ENCODE measurements around the gene NHEJ1.

Gene NHEJ1

GRCh38 chr2:219165058-219165911 is 4.7 kb upstream of the NHEJ1 start:
- no peak for DNase-seq

- no peak for DNase-seq
Observed at GRCh38 chr2:219163156-219163555, 2.5 kb upstream of the NHEJ1 start.

DNA sequence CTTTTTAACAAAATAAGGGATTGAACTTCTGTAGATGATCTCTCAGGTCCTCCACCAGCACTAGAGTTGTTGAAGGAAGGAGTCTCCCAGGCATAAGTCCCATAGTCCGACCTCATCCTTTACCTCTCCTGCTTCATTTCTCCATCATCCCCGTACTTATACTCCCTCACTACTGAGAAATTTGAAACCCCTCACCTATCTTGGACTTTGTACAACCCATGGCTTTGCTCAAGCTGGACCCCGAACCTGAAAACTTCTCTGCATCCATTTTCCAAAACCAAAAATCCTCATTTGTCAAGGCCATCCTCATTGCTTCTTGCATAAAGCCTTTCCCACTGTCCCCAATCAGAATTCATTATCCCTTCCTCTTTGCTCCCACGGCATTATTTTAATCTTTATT is 482 bp upstream of the NHEJ1 start:
- DNase-seq = no peak

GRCh38 chr2:219159771-219160185 is 837 bp downstream of the NHEJ1 start:
- no peak for DNase-seq

- no peak for DNase-seq
Observed at GRCh38 chr2:219158586-219158985, 2.0 kb downstream of the NHEJ1 start.

GRCh38 chr2:219158025-219158424 is 2.6 kb downstream of the NHEJ1 start:
- no peak for DNase-seq

DNA sequence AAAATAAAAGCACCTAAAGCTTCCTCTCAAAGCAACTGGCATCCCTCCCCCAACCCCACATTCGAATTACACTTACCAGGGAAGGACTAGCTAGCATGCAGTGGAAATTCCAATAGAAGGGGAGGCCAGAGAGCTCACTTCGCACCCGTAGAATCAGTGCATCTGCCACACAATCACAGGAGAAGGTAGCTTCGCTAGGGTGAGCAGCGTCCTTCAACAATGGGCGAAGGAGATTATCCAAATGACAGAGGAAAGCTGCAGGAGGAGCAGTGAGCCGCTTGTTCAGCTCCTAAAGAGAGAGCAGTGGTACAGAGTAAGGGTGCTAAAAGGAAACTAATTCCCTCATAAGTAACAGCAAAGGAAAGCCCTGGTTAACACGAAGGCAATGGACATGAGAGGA is 3.2 kb downstream of the NHEJ1 start:
- no peak for DNase-seq

GRCh38 chr2:219155054-219155644 is 5.5 kb downstream of the NHEJ1 start:
- no peak for DNase-seq

DNA sequence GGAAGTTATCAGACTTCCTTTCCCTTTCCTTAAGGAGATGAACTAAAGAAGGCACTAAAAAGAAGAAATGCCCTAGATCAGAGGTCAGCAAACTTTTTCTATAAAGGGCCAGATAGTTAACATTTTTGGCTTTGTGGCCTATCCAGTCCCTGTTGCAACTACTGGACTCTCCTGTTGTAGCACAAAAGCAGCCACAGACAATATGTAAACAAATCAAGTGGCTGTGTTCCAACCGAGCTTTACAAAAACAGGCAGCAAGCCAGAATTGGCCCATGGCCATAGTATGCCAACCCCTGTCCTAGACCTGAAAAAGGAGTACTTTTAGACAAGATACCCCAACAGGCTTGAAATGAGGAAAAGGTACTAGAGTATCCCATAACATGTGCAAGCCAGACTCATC is 10.9 kb downstream of the NHEJ1 start:
- no peak for DNase-seq

- no peak for DNase-seq
Observed at GRCh38 chr2:219142329-219142728, 18.3 kb downstream of the NHEJ1 start.

GRCh38 chr2:219140722-219141121 is 19.9 kb downstream of the NHEJ1 start:
- no peak for DNase-seq

DNA sequence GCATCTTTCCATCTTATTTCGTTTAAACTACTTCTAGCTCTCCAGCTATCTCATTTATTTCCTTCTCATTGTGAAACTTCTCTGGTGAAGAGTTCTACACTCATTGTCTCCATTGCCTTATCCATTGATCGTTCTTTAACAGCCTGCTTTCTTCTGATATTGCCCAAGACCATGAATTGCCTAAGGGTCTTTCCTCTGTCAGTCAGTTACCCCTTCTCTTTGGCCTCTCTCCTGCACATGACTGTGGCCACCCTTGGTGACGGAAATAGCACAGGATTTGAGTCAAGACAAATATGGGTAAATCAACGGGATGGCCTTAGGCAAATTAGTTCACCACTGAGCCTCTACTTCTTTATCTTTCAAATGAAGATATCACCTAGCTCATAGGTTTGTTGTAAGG is 26.6 kb downstream of the NHEJ1 start:
- DNase-seq = no peak

GRCh38 chr2:219131744-219132143 is 28.9 kb downstream of the NHEJ1 start:
- DNase-seq = no peak

DNA sequence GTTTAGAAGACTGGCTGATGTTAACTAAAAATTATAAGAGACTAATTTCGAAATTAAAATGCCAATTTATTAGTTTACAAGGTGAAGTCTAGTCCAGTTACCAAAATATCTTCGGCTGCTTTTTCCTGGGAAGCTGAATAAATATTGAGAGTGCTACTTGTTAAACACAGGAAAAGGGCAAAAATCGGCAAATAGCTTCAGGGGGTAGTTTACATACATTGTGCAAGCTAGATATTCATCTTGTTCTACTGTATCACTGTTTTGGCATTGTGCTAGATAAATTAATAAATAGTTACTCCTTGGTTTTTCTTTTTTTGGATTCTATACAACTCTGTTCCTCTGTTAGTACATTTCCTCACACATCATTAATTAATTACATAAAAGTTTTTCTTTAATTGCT is 29.3 kb downstream of the NHEJ1 start:
- no peak for DNase-seq

GRCh38 chr2:219129589-219129988 is 31.0 kb downstream of the NHEJ1 start:
- no peak for DNase-seq

DNA sequence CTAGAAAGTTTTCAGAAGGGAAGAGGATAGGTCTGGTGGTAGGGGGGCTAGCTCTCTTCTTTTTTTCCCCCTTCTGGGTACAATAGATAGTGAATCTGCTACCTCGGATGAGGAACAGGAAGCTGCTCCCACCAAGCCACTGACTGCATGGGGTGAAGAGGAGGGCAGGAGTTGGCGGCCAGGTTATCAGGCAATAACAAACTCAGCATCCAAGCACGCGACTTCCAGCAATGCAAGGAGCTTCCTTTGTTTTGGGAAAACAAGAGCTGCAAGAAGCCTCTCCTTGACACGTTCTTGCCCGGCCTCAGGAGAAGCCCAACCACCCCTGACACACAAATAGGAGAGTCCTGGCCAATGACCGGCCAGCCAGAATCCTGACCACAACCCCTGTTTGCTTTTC is 32.2 kb downstream of the NHEJ1 start:
- DNase-seq = no peak

DNA sequence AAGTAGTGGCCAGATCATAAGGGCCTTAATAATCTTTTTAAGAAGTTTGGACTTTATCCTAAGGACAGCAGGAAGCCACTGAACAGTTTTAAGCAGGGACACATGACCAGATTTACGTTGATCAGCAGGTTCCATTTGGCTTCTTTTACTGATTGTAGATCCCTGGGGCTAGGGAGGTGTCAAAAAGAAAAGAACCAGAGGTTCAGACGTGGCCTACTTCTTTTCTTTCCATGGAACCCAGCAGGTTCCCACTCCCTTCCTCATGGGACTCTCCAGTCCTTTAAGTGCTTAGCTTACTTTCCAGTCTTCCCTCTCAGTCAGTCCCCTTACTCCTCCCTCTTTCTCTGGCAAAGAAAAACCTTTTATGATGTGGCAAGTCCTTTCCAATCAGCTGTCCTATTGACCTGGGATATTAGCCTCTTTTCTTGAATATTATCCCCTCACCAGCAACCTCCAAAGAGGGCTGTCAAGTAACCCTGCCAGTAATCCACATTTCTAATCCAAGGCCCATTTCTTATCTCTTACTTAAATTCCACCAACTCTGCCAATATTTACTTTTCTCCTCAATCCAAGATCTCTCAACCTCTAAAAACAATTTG is 33.5 kb downstream of the NHEJ1 start:
- DNase-seq = no peak

DNA sequence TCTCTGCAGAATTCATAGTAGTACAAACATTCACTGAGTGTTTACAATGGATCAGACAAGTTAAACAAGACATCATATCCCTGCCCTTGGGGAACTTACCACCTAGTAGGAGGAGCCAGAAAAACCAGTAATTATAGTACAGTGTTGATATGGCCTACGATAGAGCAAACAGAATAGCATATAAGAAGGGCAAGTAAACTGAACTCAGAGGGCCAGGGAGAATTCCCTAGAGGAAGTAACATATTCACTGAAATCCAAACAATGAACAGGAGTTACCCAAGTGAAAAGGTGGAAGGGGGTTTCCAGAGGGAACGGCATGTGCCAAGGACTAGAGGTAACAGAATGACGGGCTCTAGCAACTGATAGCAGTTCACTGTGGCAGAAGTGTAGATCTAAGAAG is 34.1 kb downstream of the NHEJ1 start:
- DNase-seq = no peak

DNA sequence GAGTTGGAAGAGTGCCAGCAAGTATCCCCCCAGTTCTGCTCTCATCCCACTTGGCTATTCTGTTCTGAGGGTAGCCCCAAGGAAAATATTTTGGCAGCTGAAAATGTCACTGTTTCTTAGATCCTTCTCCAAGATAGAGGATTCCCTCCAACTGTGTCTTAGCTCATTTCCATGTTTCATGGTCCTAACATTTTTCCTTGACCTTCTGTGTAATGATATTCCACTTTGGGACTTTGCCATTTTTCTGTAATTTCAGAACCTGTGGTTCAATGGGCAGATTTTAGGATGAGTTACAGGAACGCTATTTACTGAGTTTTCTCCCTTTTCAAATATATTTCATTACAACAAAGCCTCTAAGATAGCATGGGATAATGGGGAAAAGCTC is 34.7 kb downstream of the NHEJ1 start:
- DNase-seq = no peak

DNA sequence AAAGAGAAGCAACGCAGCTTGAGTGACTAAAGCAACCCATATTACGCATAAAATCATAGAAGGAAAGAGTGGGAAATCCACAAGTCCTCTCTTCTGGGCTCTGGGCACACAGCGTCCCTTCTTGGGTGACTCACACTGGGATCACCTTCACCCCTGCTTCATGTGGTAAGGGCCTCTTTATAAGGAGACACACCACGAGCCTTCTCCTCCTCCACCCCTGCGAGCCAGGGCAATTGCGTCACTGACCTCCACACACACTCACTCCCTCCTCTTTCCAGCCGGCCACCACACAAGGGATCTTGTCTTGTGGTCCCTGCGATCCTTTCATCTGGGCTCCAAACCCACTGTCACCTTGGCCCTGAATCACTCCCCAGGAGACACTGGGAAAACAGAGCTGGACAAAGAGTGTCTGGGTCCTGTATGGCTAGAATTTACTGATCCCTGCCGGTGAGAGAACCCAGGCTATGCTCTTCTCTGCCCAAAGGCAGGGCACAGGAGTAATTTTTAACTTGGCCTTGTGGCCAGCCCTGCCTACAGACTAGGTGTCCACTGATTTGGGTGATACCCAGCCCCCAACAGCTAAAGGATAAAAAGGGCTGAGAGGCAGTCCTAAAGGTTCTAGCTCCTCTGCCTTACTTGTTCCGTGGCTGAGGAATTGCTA is 35.3 kb downstream of the NHEJ1 start:
- no peak for DNase-seq

- no peak for DNase-seq
Observed at GRCh38 chr2:219124381-219125110, 36.1 kb downstream of the NHEJ1 start.

DNA sequence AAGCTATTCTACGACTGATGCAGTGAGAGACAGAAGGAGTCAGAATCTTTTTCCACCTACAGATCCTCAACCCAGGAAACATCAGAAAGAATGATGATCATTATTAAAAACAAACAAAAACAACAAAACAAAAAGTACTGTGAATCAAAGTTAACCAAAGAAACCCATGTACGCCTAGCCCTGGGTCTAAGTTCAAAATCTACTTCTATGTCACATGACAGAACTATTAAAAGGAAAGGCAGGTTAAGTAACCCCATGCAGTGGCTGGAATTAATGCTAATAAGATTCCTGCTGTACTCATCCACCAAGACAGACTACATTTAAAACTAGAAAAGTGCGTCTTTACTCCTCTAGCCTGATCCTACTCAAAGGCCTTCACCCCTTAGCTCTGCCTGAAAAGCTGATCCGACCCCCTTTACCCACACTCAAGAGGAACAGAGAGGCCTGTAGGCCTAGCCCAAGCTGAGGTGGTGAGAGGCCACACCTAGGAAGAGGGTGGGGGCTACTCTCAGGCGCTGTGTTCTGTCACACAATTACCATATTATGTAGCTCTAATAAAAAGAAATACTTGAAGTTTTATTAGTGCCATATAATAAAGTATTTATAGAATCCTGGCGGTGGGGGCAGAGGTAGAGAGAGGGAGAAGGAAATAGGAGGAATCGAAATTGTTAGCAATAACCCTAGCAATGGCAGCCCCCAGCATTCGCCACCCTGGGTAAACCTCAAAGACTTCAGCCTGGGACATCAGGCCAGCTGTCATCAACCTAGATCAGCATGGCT is 37.1 kb downstream of the NHEJ1 start:
- no peak for DNase-seq
